Prostate gland (tissue), 2 donors: Measurements from ENCODE around the gene TMEM218.

Source experiments
- CTCF ChIP-seq, 4 experiments: fragments of 200-600 bp in 2 of 4; fragments of 450-650 bp in 2 of 4; sonication (generic) in 2 of 4; IDR thresholded peaks; 1 replicate in 3 of 4; 2 replicates in 1 of 4; pipeline ENCODE4 v1.5.1; 2016 to 2019; ENCODE audit warnings: antibody characterized with exemption in 4 of 4, mild to moderate bottlenecking in 2 of 4, moderate library complexity in 2 of 4
- POLR2A ChIP-seq: fragments of 450-650 bp; IDR thresholded peaks from one replicate; pipeline ENCODE4 v1.6.1; 2016; ENCODE audit warnings: antibody characterized with exemption, mild to moderate bottlenecking
- POLR2AphosphoS5 ChIP-seq: sonication (generic); formaldehyde crosslinking; IDR thresholded peaks from one replicate; pipeline ENCODE4 v1.6.1; 2017; ENCODE audit warnings: antibody characterized with exemption

- TF ChIP-seq CTCF (IDR thresholded peaks at IDR 0.05) (no peak), POLR2A (no peak), POLR2AphosphoS5 (no peak)
Measured at GRCh38 chr11:125078016-125078415, 33.4 kb downstream of the TMEM218 start.
